Measurements from ENCODE around the gene ZNF32.
A peak's percentile ranks its signal among the peaks of the same experiment; 100 is the strongest.
"Not testable (repeated sequence)": the region's sequence is repeated elsewhere in the genome, so short reads cannot be mapped to it uniquely, and the experiment has no call there.

ZNF32 gene

DNA sequence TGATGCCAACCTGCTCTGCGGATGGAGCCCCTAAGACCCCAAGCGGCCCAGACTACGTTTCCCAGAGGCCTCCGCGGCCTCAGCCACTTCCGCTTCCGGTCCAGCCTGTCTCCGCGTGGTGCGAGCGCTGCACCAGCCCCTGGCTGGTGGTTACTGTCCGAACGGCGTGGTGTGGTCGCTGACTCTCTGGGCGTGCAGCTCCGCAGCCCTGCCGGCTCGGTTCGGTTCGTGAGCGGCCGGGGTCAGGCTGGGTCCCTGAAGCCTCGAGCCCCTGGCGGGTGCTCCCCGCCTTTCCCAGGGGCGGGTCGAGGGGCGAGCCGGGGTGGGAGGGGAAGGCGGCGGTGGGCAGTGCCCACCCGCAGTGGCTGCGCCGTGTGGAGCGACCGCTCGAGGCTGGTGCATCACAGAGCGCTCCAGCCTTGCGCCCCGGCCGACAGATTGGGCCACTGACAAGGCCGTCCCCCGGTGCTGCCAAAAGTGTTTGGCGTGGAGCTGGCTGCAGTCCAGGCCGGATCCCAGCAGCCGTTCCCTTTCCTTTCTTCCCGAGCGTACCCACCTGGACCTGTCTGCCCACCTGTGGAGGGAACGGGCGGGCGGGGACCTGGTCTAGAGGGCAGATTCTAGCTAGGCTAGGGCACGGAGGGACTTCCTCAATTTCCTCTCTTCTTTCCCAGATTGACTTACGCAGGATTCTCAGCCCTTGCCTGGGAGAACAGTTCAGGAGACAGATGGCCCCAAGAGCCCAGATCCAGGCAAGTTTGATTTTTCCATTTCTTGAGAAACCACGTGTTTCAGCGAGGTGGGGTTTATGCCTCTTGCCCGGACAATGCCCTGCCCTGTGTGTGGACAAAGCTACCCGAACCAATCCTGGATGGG, 42.1 kb downstream of the ZNF32 start, which contains the start of gene ZNF485:
TSS of gene ZNF485 (plus strand) at position 116 of the 876 bp plus-strand sequence. CDS start at position 729, 613 bp downstream.
- peak within 1 kb of the TSS; percentile 83 for H2AFZ ChIP-seq (ENCODE audit: low read depth)
- no peaks in the 10 kb centered on the region for H3K36me3 ChIP-seq (ENCODE audit: insufficient read depth)
- H3K4me1 ChIP-seq (ENCODE audit: low read depth, poor library complexity, severe bottlenecking): peaks cover 6% of the 10 kb centered on the region
- no peaks in the 10 kb centered on the region for H3K27me3 ChIP-seq (ENCODE audit: insufficient read depth, low read depth)
- no peak within 1 kb of the TSS for H3K4me3 ChIP-seq (IDR thresholded peaks at IDR 0.05; ENCODE audit: insufficient read depth, low read depth, low read length)
- peak within 1 kb of the TSS; percentile 88 for H3K9ac ChIP-seq
- peak within 1 kb of the TSS; percentile 56 for H3K27ac ChIP-seq
- TF ChIP-seq, protein P1, sequence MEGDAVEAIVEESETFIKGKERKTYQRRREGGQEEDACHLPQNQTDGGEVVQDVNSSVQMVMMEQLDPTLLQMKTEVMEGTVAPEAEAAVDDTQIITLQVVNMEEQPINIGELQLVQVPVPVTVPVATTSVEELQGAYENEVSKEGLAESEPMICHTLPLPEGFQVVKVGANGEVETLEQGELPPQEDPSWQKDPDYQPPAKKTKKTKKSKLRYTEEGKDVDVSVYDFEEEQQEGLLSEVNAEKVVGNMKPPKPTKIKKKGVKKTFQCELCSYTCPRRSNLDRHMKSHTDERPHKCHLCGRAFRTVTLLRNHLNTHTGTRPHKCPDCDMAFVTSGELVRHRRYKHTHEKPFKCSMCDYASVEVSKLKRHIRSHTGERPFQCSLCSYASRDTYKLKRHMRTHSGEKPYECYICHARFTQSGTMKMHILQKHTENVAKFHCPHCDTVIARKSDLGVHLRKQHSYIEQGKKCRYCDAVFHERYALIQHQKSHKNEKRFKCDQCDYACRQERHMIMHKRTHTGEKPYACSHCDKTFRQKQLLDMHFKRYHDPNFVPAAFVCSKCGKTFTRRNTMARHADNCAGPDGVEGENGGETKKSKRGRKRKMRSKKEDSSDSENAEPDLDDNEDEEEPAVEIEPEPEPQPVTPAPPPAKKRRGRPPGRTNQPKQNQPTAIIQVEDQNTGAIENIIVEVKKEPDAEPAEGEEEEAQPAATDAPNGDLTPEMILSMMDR (conservative IDR thresholded peaks at IDR 0.05; ENCODE audit: low read depth, low read length): no peak
- H3K79me2 ChIP-seq (ENCODE audit: insufficient read depth, low read depth): no peaks in the 10 kb centered on the region
- H3K4me2 ChIP-seq: peak within 1 kb of the TSS; percentile 97
- no peaks in the 10 kb centered on the region for H4K20me1 ChIP-seq (ENCODE audit: insufficient read depth)

GRCh38 chr10:43605850-43606322, 42.8 kb downstream of the ZNF32 start:
- no peak overlapping the region for H3K27ac ChIP-seq
- no peaks in the 10 kb centered on the region for H3K27me3 ChIP-seq (ENCODE audit: insufficient read depth, low read depth)
- no peaks in the 10 kb centered on the region for H3K36me3 ChIP-seq (ENCODE audit: insufficient read depth)
- peak overlapping the region; percentile 97 for H3K4me2 ChIP-seq
- H3K4me3 ChIP-seq (IDR thresholded peaks at IDR 0.05; ENCODE audit: insufficient read depth, low read depth, low read length): no peak overlapping the region
- peak overlapping the region; percentile 83 for H2AFZ ChIP-seq (ENCODE audit: low read depth)
- no peak overlapping the region; the same call in 1 of the 2 replicates for H3K9ac ChIP-seq
- TF ChIP-seq, protein P1 (conservative IDR thresholded peaks at IDR 0.05; ENCODE audit: low read depth, low read length): no peak
- peaks cover 6% of the 10 kb centered on the region for H3K4me1 ChIP-seq (ENCODE audit: low read depth, poor library complexity, severe bottlenecking)
- no peaks in the 10 kb centered on the region for H4K20me1 ChIP-seq (ENCODE audit: insufficient read depth)
- H3K79me2 ChIP-seq (ENCODE audit: insufficient read depth, low read depth): no peaks in the 10 kb centered on the region

GRCh38 chr10:43601576-43601975, 47.1 kb downstream of the ZNF32 start:
- H4K20me1 ChIP-seq (ENCODE audit: insufficient read depth); H3K4me3 ChIP-seq (IDR thresholded peaks at IDR 0.05; ENCODE audit: insufficient read depth, low read depth, low read length); H3K4me1 ChIP-seq (ENCODE audit: low read depth, poor library complexity, severe bottlenecking); H3K4me2 ChIP-seq; H3K79me2 ChIP-seq (ENCODE audit: insufficient read depth, low read depth); H3K9ac ChIP-seq; H3K27ac ChIP-seq; H3K27me3 ChIP-seq (ENCODE audit: insufficient read depth, low read depth); H3K36me3 ChIP-seq (ENCODE audit: insufficient read depth); H2AFZ ChIP-seq (ENCODE audit: low read depth): not testable (repeated sequence)

GRCh38 chr10:43599333-43599732, 49.3 kb downstream of the ZNF32 start:
- Histone ChIP-seq H3K27me3 (ENCODE audit: insufficient read depth, low read depth) (no peaks in the 10 kb centered on the region), H3K4me3 (IDR thresholded peaks at IDR 0.05; ENCODE audit: insufficient read depth, low read depth, low read length) (no peak overlapping the region), H3K36me3 (ENCODE audit: insufficient read depth) (no peaks in the 10 kb centered on the region), H3K9ac (no peak overlapping the region), H3K79me2 (ENCODE audit: insufficient read depth, low read depth) (no peaks in the 10 kb centered on the region), H4K20me1 (ENCODE audit: insufficient read depth) (no peaks in the 10 kb centered on the region), H3K27ac (no peak overlapping the region), H2AFZ (ENCODE audit: low read depth) (no peak overlapping the region), H3K4me1 (ENCODE audit: low read depth, poor library complexity, severe bottlenecking) (peaks cover 9% of the 10 kb centered on the region), H3K4me2 (no peak overlapping the region)
- TF ChIP-seq, protein P1 (conservative IDR thresholded peaks at IDR 0.05; ENCODE audit: low read depth, low read length): no peak

GRCh38 chr10:43598446-43598845, 50.2 kb downstream of the ZNF32 start:
- Histone ChIP-seq H3K4me2 (no peak overlapping the region), H3K9ac (no peak overlapping the region), H3K27ac (no peak overlapping the region), H3K27me3 (ENCODE audit: insufficient read depth, low read depth) (no peaks in the 10 kb centered on the region), H2AFZ (ENCODE audit: low read depth) (no peak overlapping the region), H3K79me2 (ENCODE audit: insufficient read depth, low read depth) (no peaks in the 10 kb centered on the region), H3K4me3 (IDR thresholded peaks at IDR 0.05; ENCODE audit: insufficient read depth, low read depth, low read length) (no peak overlapping the region), H4K20me1 (ENCODE audit: insufficient read depth) (no peaks in the 10 kb centered on the region), H3K36me3 (ENCODE audit: insufficient read depth) (no peaks in the 10 kb centered on the region), H3K4me1 (ENCODE audit: low read depth, poor library complexity, severe bottlenecking) (peaks cover 9% of the 10 kb centered on the region)
- TF ChIP-seq, protein P1 (conservative IDR thresholded peaks at IDR 0.05; ENCODE audit: low read depth, low read length): no peak
